ENCODE results near the gene AKTIP. TPM values are rescaled to one million over a fixed set of nuclear protein-coding genes. Genes with fewer than 3 reads are reported as not detected.

Gene AKTIP
- total and polyA plus RNA-seq, 2 of the 4 experiments (the other 2 are of a cell fraction), result 17.7 to 19.9 TPM

GRCh38 chr16:53530046-53530445, 27.0 kb upstream of the AKTIP start:
- H3K18ac ChIP-seq (ENCODE audit: low read depth, low read length), result no peak overlapping the region
- dilution Hi-C loops (cut with HindIII; ENCODE audit: low sequenced_read_pairs, unreplicated experiment) (no loop called here), in situ Hi-C loops (cut with MboI; ENCODE audit: low sequenced_read_pairs) (no loop called here), intact Hi-C loops (cut with micrococcal nuclease) (no loop called here)
- H2AFZ ChIP-seq (replicated peaks; ENCODE audit: low read length, poor library complexity), result no peak overlapping the region
- no peak overlapping the region for H2BK15ac ChIP-seq (ENCODE audit: low read depth, low read length)
- TF ChIP-seq CTCF (conservative IDR thresholded peaks at IDR 0.05; ENCODE audit: low read depth, low read length) (no peak), CHD1 (IDR thresholded peaks at IDR 0.05; ENCODE audit: low read depth, low read length) (no peak), MAZ (IDR thresholded peaks at IDR 0.05; ENCODE audit: borderline replicate concordance, low read depth, low read length) (no peak)
- H3K4me1 ChIP-seq (ENCODE audit: control insufficient read depth, insufficient read depth, low read length), result no peaks in the 10 kb centered on the region
- H3K27me3 ChIP-seq (ENCODE audit: control insufficient read depth, insufficient read depth, low read length), result peaks cover 3% of the 10 kb centered on the region
- H4K91ac ChIP-seq (ENCODE audit: insufficient read depth, low read depth, low read length), result no peak overlapping the region
- H2AK9ac ChIP-seq (replicated peaks; ENCODE audit: low read depth, low read length, poor library complexity), result no peak overlapping the region
- no peak overlapping the region for H3K14ac ChIP-seq (replicated peaks; ENCODE audit: low read depth, low read length)
- H3K4me2 ChIP-seq (ENCODE audit: low read depth, low read length), result no peak overlapping the region
- no peak overlapping the region for H2BK120ac ChIP-seq (ENCODE audit: low read depth, low read length)
- H3K9me3 ChIP-seq (ENCODE audit: control insufficient read depth, insufficient read depth, low read length), result no peaks in the 10 kb centered on the region; the same call in 1 of the 2 replicates
- 23% methylated on average over 3 of the region's 10 CpGs; no CpG with 5 or more reads in 1 of the 2 experiments for WGBS, 2 experiments (ENCODE audit: extremely low coverage in 2 of 2, insufficient read length in 1 of 2)
- ChIA-PET CTCF (no interaction called here), POLR2A (ENCODE audit: unreplicated experiment) (no interaction called here)
- H3K23ac ChIP-seq (ENCODE audit: low read depth, low read length), result no peak overlapping the region
- no peak for DNase-seq
- H3K9ac ChIP-seq (ENCODE audit: low read depth, low read length), result no peak overlapping the region
- no peaks in the 10 kb centered on the region for H3K36me3 ChIP-seq (ENCODE audit: control insufficient read depth, insufficient read depth, low read length)
- no peak overlapping the region for H3K4ac ChIP-seq (ENCODE audit: low read depth, low read length)
- H2AK5ac ChIP-seq (ENCODE audit: low read depth, low read length), result no peak overlapping the region
- H3K27ac ChIP-seq (ENCODE audit: insufficient read depth, low read length), result no peak overlapping the region
- H3K56ac ChIP-seq (ENCODE audit: extremely low read depth, insufficient read depth, low read length), result no peak overlapping the region
- H4K5ac ChIP-seq (ENCODE audit: low read depth, low read length), result no peak overlapping the region
- no peak overlapping the region for H2BK5ac ChIP-seq (ENCODE audit: low read depth, low read length, poor library complexity, severe bottlenecking)
- no TSS peak for BruUV-seq (replicated peaks)
- H3K4me3 ChIP-seq (ENCODE audit: insufficient read depth, low read depth, low read length), result no peak overlapping the region
- H3K9me1 ChIP-seq (ENCODE audit: insufficient read depth, low read length), result no peaks in the 10 kb centered on the region
- H4K8ac ChIP-seq (ENCODE audit: low read depth in 2 of 2, low read length in 2 of 2), result no peak overlapping the region
- no peaks in the 10 kb centered on the region for H3K79me1 ChIP-seq (ENCODE audit: low read depth in 1 of 2, low read length in 2 of 2)
- ATAC-seq (ENCODE audit: low read depth), result no peak
- no peaks in the 10 kb centered on the region for H4K20me1 ChIP-seq (ENCODE audit: insufficient read depth, low read length)
- H2BK20ac ChIP-seq (ENCODE audit: low read depth, low read length), result no peak overlapping the region
